ENCODE results near the gene GGT7. TPM values are rescaled to one million over a fixed set of nuclear protein-coding genes. Genes with fewer than 3 reads are reported as not detected.
"Not testable (repeated sequence)": the region's sequence is repeated elsewhere in the genome, so short reads cannot be mapped to it uniquely, and the experiment has no call there.

GGT7 gene
- 12.5 and 13.7 TPM in 2 replicates for total RNA-seq

- peak within 1 kb of the TSS; percentile 80 for H3K27ac Mint-ChIP-seq
Observed at GRCh38 chr20:34872622-34873224, at the start of gene GGT7. GGT7 (minus strand) TSS chr20:34872856; CDS start chr20:34872815, 41 bp downstream.

GRCh38 chr20:34921436-34921835, 48.8 kb upstream of the GGT7 start:
- Mint-ChIP-seq H3K27me3 (ENCODE audit: insufficient read depth) (no peaks in the 10 kb centered on the region), H3K4me3 (no peak overlapping the region), H3K27ac (no peak overlapping the region), H3K36me3 (ENCODE audit: low read depth) (peaks cover 62% of the 10 kb centered on the region), H3K9me3 (peaks cover 15% of the 10 kb centered on the region), H3K4me1 (ENCODE audit: low read depth) (peaks cover 48% of the 10 kb centered on the region)
- intact Hi-C loops (cut with micrococcal nuclease) = no loop called here
- no peak for DNase-seq (ENCODE audit: low spot score)

More at GRCh38 chr20:34872622-34873224, at the start of gene GGT7:
- Mint-ChIP-seq H3K27me3 (ENCODE audit: insufficient read depth) (peaks cover 6% of the 10 kb centered on the region), H3K36me3 (ENCODE audit: low read depth) (peaks cover 5% of the 10 kb centered on the region), H3K4me1 (ENCODE audit: low read depth) (peaks cover 64% of the 10 kb centered on the region), H3K9me3 (no peaks in the 10 kb centered on the region), H3K4me3 (peak within 1 kb of the TSS; percentile 88)
- peak; percentile 82 for DNase-seq (ENCODE audit: low spot score)
- intact Hi-C loops (cut with micrococcal nuclease) = loop anchor here (1.0 to 5.0 kb wide), 5 partner anchors 47 to 405 kb away; partner anchors contain the start of genes MMP24OS and NCOA6

- peaks cover 56% of the 10 kb centered on the region for H3K36me3 Mint-ChIP-seq (ENCODE audit: low read depth)
- no peak overlapping the region for H3K4me3 Mint-ChIP-seq
- intact Hi-C loops (cut with micrococcal nuclease) = no loop called here
- no peaks in the 10 kb centered on the region for H3K27me3 Mint-ChIP-seq (ENCODE audit: insufficient read depth)
- DNase-seq (ENCODE audit: low spot score) = no peak
- H3K27ac Mint-ChIP-seq = peak overlapping the region; percentile 62
- peaks cover 15% of the 10 kb centered on the region for H3K9me3 Mint-ChIP-seq
- H3K4me1 Mint-ChIP-seq (ENCODE audit: low read depth) = peaks cover 57% of the 10 kb centered on the region
Observed at GRCh38 chr20:34920055-34920454, 47.4 kb upstream of the GGT7 start.

GRCh38 chr20:34916774-34917354, 44.2 kb upstream of the GGT7 start:
- H3K9me3 Mint-ChIP-seq = peaks cover 15% of the 10 kb centered on the region
- DNase-seq (ENCODE audit: low spot score) = no peak
- H3K36me3 Mint-ChIP-seq (ENCODE audit: low read depth) = peaks cover 60% of the 10 kb centered on the region
- H3K27ac Mint-ChIP-seq = no peak overlapping the region
- H3K4me1 Mint-ChIP-seq (ENCODE audit: low read depth) = peaks cover 57% of the 10 kb centered on the region
- intact Hi-C loops (cut with micrococcal nuclease) = no loop called here
- no peak overlapping the region for H3K4me3 Mint-ChIP-seq
- H3K27me3 Mint-ChIP-seq (ENCODE audit: insufficient read depth) = no peaks in the 10 kb centered on the region

- H3K27me3 Mint-ChIP-seq (ENCODE audit: insufficient read depth) = no peaks in the 10 kb centered on the region
- no peak for DNase-seq (ENCODE audit: low spot score)
- peaks cover 54% of the 10 kb centered on the region for H3K36me3 Mint-ChIP-seq (ENCODE audit: low read depth)
- no peak overlapping the region for H3K4me3 Mint-ChIP-seq
- H3K4me1 Mint-ChIP-seq (ENCODE audit: low read depth) = peaks cover 54% of the 10 kb centered on the region
- H3K9me3 Mint-ChIP-seq = peaks cover 15% of the 10 kb centered on the region
- intact Hi-C loops (cut with micrococcal nuclease) = no loop called here
- no peak overlapping the region for H3K27ac Mint-ChIP-seq
Observed at GRCh38 chr20:34915749-34916455, 43.2 kb upstream of the GGT7 start.

GRCh38 chr20:34915131-34915530, 42.5 kb upstream of the GGT7 start:
- peaks cover 46% of the 10 kb centered on the region for H3K36me3 Mint-ChIP-seq (ENCODE audit: low read depth)
- H3K27ac Mint-ChIP-seq = no peak overlapping the region
- intact Hi-C loops (cut with micrococcal nuclease) = no loop called here
- no peak overlapping the region for H3K4me3 Mint-ChIP-seq
- peaks cover 46% of the 10 kb centered on the region for H3K4me1 Mint-ChIP-seq (ENCODE audit: low read depth)
- H3K27me3 Mint-ChIP-seq (ENCODE audit: insufficient read depth) = no peaks in the 10 kb centered on the region
- peaks cover 12% of the 10 kb centered on the region for H3K9me3 Mint-ChIP-seq
- no peak for DNase-seq (ENCODE audit: low spot score)

GRCh38 chr20:34907616-34908469, 35.2 kb upstream of the GGT7 start:
- Mint-ChIP-seq H3K4me1 (ENCODE audit: low read depth) (peaks cover 23% of the 10 kb centered on the region), H3K4me3 (no peak overlapping the region), H3K27ac (no peak overlapping the region), H3K9me3 (no peaks in the 10 kb centered on the region), H3K27me3 (ENCODE audit: insufficient read depth) (no peaks in the 10 kb centered on the region), H3K36me3 (ENCODE audit: low read depth) (peaks cover 18% of the 10 kb centered on the region)
- intact Hi-C loops (cut with micrococcal nuclease) = no loop called here
- no peak for DNase-seq (ENCODE audit: low spot score)

- Mint-ChIP-seq H3K27ac (peak overlapping the region; percentile 49), H3K27me3 (ENCODE audit: insufficient read depth) (no peaks in the 10 kb centered on the region), H3K9me3 (no peaks in the 10 kb centered on the region), H3K4me1 (ENCODE audit: low read depth) (peaks cover 34% of the 10 kb centered on the region), H3K4me3 (no peak overlapping the region), H3K36me3 (ENCODE audit: low read depth) (peaks cover 24% of the 10 kb centered on the region)
- intact Hi-C loops (cut with micrococcal nuclease) = no loop called here
- no peak for DNase-seq (ENCODE audit: low spot score)
Observed at GRCh38 chr20:34904202-34904621, 31.6 kb upstream of the GGT7 start.

GRCh38 chr20:34898731-34899130, 26.1 kb upstream of the GGT7 start:
- DNase-seq (ENCODE audit: low spot score); H3K9me3 Mint-ChIP-seq; H3K27me3 Mint-ChIP-seq (ENCODE audit: insufficient read depth); intact Hi-C loops (cut with micrococcal nuclease); H3K27ac Mint-ChIP-seq; H3K4me3 Mint-ChIP-seq: not testable (repeated sequence)
- Mint-ChIP-seq H3K36me3 (ENCODE audit: low read depth) (peaks cover 38% of the 10 kb centered on the region), H3K4me1 (ENCODE audit: low read depth) (peaks cover 27% of the 10 kb centered on the region)

- DNase-seq (ENCODE audit: low spot score); H3K27me3 Mint-ChIP-seq (ENCODE audit: insufficient read depth); intact Hi-C loops (cut with micrococcal nuclease); H3K9me3 Mint-ChIP-seq; H3K27ac Mint-ChIP-seq; H3K4me3 Mint-ChIP-seq: not testable (repeated sequence)
- H3K4me1 Mint-ChIP-seq (ENCODE audit: low read depth) = peaks cover 24% of the 10 kb centered on the region
- H3K36me3 Mint-ChIP-seq (ENCODE audit: low read depth) = peaks cover 36% of the 10 kb centered on the region
Observed at GRCh38 chr20:34898129-34898528, 25.5 kb upstream of the GGT7 start.

GRCh38 chr20:34896086-34896621, 23.5 kb upstream of the GGT7 start:
- Mint-ChIP-seq H3K4me1 (ENCODE audit: low read depth) (peaks cover 35% of the 10 kb centered on the region), H3K27ac (no peak overlapping the region), H3K27me3 (ENCODE audit: insufficient read depth) (no peaks in the 10 kb centered on the region), H3K4me3 (no peak overlapping the region), H3K9me3 (no peaks in the 10 kb centered on the region), H3K36me3 (ENCODE audit: low read depth) (peaks cover 32% of the 10 kb centered on the region)
- intact Hi-C loops (cut with micrococcal nuclease) = no loop called here
- no peak for DNase-seq (ENCODE audit: low spot score)

GRCh38 chr20:34895465-34895864, 22.8 kb upstream of the GGT7 start:
- no peak overlapping the region for H3K4me3 Mint-ChIP-seq
- peaks cover 39% of the 10 kb centered on the region for H3K4me1 Mint-ChIP-seq (ENCODE audit: low read depth)
- no peaks in the 10 kb centered on the region for H3K9me3 Mint-ChIP-seq
- no peak overlapping the region for H3K27ac Mint-ChIP-seq
- peaks cover 31% of the 10 kb centered on the region for H3K36me3 Mint-ChIP-seq (ENCODE audit: low read depth)
- H3K27me3 Mint-ChIP-seq (ENCODE audit: insufficient read depth) = no peaks in the 10 kb centered on the region
- no peak for DNase-seq (ENCODE audit: low spot score)
- intact Hi-C loops (cut with micrococcal nuclease) = no loop called here
